Fibroblast of gingiva (primary cell): ENCODE measurements around the gene AHNAK.

Experiments
- DNase-seq: peaks from one replicate; pipeline ENCODE4 v3.0.0-alpha.2; 2011; ENCODE audit warnings: low read depth

AHNAK gene

DNA sequence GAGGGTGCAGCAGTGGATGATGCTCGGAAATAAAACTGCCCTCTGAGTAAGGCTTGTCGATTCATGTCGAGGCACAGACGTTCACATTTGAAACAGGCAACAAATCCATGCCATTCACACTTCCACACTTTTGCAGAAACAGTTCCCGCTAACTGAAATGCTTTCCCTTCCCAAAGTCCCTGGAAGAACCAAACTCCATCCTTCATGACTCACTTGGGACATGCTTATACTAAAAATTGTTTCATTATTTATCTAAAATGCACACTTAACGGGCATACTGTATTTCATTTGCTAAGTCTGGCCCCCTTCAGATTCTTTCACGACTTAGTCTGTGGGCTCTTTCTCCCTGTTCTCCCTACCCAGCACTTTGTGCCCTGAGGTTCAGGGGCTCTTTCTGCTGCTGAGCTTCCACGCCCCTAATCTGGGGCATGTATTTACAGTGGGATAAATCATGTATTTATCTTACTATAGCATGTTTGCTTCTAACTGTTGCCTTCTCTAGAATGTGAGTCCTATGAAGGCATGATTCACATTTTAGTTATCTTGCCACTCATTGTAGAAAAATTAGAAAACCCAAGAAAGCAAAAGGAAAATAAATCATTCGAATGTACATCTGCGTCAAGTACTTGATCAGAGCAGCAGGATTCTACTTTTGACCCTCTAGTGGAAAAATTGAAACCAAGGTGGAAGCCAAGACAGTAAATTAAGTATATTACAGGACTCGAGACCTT is 115.3 kb downstream of the AHNAK start:
- DNase-seq: peak; percentile 65

DNA sequence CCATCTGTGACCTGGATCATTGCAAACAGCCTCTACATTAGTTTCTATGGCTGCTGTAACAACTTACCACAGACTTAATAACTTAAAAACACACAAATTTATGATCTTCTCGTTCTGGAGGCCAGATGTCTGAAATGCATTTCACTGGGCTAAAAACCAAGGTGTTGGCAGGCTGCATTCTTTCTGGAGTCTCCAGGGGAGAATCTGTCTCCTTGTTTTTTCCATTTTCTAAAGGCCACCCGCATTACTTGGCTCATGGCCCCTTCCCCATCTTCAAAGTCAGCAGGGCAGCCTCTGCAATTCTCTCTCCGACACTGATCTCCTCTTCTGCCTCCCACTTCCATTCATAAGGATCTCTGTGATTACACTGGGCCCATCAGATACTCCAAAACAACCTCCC is 116.2 kb downstream of the AHNAK start:
- peak; percentile 65 for DNase-seq

DNA sequence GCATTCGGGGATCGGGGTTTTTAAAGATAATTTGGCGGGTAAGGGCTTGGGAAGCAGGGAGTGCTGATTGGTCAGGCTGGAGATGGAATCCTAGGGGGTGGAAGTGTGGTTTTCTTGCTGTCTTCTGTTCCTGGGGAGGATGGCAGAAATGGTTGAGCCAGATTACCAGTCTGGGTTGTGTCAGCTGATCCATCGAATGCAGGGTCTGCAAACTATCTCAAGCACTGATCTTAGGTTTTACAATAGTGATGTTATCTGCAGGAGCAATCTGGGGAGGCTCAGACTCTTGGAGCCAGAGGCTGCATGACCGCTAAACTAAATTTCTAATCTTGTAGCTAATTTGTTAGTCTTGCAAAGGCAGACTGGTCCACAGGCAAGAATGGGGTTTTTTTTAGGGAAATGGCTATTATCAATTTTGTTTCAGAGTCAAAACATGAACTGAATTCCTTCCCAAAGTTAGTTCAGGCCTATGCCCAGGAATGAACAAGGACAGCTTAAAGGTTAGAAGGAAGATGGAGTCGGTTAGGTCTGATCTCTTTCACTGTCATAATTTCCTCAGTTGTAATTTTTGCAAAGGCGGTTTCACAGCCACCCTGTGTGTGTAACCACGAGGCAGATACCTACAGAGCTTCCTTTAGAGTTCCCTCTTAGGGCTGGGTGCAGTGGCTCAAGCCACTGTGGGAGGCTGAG is 117.6 kb downstream of the AHNAK start:
- no peak for DNase-seq

DNA sequence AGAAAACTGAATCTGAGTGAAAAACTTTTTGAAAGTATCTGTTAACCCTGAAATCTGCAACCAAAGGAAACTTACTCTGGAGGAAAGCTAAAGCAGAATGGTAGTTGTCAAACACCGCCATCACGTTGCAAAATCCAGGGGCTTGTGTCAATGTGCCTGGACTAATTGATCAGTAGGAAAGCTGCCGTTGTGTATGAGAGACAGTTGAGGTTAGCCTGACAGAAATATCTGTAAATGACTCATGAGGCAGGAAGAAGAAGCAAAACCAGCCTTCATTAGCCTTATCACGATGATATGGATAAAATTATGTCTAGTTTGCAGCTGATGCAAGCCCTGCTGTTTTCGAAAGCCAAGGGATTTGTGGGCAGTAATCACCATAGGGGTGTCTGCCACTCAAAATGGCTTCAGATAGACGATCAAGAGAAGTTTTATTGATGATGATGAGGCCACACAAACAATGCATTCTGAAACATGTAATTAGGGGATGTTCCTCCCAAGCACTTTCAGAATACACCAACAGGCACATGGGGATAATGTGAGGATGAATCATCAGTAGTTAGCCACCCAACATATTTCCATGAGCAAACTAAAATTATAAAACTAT is 118.9 kb downstream of the AHNAK start:
- peak; percentile 13 for DNase-seq

DNA sequence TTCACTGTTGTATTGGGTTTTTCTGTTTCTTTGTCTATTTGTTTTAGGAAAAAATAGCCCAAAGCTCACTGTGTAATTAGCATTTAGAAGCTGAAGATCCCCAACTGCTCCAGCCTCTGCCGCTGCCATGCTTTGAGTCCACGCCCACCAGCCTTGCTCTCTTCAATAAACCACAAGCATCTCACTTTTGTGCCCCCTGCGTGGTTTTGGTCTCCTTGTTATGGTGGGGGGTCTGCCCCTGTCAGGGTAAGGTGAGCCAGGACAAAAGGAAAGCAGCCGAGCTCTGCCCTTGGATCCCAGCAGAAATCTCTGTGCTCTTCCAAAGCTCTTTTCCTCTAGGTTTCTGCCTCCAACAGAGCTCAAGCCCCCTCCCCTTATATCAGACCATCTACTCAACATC is 123.6 kb downstream of the AHNAK start:
- DNase-seq: no peak

DNA sequence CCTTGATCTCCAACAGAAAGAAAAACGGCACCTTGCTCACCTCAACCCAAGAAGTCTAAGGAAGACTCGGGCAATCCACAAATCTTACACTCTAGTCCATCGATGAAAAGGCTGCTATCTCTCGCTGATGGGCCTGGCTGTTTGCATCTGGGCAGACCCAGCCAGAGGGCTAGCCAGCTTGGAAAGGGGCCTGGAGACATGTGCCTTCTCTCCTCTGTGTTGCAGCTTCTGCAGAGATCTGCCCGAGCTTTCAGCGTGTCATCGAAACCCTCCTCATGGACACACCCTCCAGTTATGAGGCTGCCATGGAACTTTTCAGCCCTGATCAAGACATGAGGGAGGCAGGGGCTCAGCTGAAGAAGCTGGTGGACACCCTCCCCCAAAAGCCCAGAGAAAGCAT is 124.6 kb downstream of the AHNAK start:
- no peak for DNase-seq

DNA sequence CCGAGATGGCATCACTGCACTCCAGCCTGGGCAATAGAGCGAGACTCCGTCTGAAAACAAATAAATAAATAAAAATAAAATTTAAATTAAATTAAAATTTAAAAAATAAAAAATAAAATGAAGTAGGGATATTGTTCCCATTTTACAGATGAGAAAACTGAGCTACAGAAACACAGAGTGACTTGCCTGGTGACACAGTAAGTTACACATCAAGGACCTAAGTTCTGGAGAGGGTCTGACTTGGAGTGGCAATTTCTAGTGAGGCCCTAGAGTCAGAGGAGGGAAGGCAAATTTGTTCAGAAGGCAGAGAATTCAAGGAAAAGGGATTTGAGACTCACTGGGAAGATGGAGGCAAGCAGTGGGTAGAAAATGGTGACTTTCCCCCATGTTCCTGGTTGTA is 125.7 kb downstream of the AHNAK start:
- no peak for DNase-seq

DNA sequence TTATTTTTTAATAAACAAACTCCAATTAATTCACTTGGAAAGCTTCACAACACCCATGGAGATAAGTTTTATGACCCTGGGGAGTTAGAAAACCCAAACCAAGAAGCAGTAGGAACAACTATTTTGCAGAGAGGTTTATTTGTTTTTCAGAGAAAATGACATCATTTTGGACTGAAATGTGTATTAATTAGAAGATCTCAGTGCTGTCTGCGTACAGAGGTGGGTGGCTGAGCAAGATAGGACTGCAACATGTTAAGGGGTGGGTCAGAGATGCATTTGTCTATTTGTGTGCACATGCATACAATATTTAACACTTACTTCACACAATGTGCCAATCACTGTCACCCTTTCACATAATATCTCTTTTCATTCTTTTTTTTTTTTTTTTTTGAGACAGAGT is 126.7 kb downstream of the AHNAK start:
- no peak for DNase-seq

DNA sequence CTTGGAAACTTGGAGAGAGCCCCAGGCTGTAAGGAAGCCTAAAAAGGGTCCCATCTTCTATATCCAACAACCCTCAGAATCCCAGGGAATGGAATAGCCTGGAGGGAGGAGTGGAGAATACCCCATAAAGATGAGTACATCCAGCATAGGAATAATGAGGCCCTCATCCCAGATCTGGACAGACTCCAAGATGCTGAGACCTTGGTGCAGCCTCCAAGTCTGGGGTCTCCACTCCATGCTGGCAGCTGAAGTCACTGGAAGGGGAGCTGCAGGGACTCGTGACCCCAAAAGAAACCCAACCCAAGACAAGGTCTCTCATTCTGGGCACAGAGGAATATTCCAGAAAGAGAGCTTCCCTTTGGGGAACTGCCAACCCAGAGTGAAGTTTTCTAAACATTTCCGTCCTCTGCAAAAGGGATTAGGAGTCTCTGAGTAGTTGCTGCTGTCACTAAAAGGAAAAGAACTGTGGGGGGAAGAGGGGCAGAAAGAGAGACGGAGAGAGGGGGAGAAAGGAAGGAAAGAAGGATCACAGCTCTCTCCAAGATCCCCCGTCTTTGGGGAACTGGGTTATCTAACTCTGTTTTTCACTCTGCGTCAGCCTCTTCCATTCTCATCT is 127.2 kb downstream of the AHNAK start:
- DNase-seq: no peak

DNA sequence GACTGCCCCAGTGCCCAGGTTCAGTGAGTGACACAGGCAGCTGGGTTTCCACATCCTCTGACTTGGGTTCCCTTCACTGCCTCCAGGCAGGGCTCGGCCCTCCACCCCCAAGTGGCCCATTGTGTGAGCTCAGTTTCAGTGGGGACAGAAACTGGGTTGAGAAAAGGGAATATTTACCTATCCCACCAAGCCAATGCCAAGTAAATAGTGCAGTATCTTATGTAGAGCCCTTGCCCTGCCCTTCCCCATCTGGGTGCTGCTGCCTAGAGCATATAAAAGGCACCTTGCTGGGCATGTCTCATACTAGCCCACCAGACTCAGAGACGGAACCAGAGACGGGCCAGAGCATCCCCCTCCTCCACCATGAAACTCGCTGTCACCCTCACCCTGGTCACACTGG is 127.9 kb downstream of the AHNAK start, which contains the start of gene SCGB1A1:
SCGB1A1 (plus strand) TSS at position 301 of the 400 bp plus-strand sequence; CDS start at position 364, 63 bp downstream.
- DNase-seq: no peak

DNA sequence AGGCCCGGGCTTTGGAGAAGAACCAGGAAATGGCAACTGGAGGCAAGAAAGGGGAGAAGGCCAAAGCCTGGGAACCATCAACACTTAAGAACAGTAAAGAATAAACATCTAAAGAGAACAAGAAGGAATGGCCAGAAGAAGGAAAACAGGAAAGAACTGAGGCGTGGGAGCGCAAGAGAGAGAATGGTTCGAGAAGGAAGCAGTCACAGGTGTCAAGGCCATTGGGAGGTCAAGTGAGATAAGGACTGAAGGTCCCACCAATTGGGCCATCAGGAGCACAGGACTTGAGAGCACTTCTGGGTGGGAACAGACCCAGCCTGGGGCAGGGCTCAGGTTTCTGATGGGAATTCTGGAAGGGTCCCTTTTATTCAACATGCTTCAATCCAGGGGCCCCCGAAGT is 128.5 kb downstream of the AHNAK start:
- no peak for DNase-seq

DNA sequence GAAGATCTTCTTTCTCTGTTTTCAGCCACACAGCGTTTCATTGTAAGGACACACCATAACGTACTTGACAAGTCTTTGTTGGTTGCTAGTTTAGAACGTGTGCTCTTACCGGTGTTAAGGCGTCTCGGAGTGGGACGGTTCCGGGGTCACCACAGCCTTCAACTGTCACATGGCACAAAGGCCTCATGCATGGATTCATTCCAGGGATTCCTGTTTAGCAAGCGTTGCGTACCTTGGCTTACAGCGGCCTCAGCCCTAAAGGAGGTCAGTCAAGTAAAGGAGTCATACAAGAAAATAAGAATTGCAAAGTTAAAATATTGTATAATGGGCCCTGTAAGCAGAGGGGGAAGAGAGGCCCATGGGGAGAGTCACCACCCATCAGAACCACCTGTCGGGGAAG is 130.0 kb downstream of the AHNAK start:
- no peak for DNase-seq

DNA sequence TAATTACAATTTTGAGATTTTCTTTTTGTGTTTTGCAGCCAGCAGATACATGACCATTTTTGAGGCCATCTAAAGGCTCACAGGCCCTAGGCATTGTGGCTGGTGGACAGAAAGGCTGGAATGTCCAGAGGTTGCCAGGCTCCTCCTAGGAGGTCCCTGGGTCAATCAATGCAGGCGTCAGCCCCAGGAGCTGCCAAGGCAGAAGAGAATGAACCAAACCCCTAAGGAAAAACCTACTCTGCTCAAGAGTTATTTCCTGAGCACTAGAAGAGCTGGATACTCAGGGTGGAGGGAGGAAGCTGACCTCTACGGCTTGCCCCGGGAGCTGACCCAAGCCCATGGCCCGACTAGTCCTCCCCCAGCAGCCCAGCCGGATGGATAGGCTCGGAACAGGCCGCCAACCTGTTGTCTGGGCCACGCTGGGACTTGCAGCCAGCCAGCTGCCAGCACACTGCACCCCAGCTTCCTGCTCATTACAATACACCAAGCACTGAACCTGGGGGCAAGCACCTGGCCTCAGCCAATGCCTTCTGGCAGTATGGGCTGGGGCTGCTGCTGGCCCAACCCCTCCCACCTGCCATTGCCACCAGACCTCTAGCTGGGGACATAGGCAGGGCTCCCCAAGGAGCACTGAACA is 133.4 kb downstream of the AHNAK start:
- no peak for DNase-seq

DNA sequence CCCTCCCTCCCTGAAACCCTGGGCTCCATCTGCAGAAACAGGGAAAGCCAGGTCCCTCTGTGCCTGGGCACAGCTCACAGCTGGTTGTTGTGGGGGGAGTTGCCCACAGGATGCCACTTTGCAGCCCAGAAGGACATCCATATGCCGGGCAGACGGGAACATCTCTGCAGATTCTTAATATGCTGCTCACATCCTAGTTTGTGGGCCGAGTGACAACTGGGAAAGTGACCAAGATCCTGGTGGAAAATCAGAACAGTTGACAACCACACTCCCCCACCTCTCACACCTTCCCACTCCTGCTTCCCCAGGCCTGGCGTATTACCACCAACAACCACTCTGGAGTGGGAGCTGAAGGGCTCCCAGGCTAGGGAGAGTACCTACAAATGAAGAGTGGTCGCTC is 135.1 kb downstream of the AHNAK start:
- DNase-seq: no peak

DNA sequence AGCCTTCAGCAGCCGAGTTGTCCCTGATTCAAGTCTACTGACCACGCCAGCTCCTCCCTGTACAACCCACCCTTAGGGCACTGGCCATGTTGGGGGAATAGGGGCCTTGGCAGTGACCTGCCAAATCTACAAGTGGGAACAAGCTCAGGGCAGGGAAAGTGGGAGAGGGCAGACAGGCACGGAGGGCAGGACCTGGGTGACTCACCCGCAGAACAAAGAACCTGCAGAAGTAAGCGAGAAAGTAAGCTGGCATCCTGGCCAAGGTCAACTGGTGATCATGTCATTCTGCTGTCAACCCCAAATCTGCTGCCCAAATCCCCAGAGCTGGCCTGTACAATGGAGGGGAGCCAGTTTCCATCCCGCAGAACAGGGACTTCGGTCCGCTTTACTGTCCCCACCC is 135.6 kb downstream of the AHNAK start:
- DNase-seq: no peak

DNA sequence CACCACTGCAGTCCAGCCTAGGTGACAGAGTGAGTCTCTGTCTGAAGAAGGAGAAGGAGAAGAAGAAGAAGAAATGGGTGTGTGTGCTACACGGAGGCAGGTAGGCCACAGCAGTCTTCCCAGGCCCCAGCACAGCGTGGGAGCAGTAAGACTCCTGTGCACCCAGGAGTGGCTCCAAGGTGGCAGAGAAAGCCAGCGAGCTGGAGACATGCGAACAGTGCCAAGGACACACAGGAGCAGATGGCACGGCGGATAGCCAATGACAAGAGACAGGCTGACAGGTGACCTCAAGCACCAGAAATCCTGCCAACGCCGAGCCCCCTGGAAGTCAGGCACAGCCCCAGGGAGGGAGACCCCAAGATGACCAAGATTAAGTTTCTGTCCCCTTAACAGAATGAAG is 136.8 kb downstream of the AHNAK start:
- no peak for DNase-seq

DNA sequence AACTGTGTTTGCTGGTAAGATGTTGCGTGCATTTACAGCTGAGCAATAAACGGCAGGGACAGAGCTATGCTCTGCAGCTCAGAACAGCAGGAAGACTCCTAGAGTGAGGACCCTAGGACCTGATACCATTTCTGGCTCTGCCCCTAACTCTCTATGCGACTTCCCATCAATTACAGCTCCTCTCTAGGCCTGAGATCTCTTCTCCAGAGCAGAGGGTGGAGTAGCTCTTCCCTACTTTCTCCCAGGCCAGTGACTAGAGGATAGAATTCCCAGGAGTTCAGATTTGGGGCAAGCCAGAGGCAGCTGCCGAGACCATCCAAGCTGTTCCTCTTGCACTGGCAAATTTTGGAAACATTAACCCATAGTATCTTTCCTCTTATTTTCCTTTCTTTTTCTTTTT is 140.6 kb downstream of the AHNAK start:
- DNase-seq: no peak

DNA sequence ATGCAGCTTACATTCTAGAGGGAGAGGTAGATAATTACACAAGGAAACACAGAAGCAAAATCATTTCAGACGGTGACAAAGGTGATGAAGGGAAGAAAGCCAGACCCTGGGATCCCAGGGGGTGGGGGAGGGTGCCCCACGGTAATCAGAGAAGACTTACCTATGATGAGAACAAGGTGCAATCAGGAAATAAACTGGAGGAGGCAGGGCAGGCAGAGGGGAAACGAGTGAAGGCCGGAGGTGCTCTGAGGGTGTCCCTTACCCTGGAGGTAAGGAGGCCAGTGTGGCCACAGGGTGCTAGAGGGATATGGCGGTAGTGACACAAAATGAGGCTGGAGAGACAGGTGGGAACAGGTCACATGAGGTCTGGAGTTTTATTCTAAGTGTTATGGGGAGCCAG is 141.7 kb downstream of the AHNAK start:
- DNase-seq: no peak

DNA sequence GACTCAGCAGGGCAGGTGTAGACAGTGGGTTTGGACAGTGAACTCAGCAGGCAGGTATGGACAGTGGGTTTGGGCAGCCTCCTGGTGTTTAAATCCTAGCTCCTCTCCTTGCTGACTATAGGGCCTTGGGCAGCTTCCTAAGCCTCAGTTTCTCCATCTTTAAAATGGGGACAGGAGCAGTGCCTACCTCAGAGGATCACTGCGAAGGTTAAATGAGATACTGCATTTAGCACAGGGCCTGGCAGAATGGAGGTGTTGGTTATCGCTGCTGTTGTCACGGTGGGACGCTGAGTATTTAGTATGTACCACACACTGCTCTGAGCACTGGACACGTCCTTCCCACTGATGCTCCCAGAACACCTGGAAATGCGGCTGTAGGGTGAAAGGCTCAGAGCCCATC is 142.2 kb downstream of the AHNAK start:
- DNase-seq: no peak

DNA sequence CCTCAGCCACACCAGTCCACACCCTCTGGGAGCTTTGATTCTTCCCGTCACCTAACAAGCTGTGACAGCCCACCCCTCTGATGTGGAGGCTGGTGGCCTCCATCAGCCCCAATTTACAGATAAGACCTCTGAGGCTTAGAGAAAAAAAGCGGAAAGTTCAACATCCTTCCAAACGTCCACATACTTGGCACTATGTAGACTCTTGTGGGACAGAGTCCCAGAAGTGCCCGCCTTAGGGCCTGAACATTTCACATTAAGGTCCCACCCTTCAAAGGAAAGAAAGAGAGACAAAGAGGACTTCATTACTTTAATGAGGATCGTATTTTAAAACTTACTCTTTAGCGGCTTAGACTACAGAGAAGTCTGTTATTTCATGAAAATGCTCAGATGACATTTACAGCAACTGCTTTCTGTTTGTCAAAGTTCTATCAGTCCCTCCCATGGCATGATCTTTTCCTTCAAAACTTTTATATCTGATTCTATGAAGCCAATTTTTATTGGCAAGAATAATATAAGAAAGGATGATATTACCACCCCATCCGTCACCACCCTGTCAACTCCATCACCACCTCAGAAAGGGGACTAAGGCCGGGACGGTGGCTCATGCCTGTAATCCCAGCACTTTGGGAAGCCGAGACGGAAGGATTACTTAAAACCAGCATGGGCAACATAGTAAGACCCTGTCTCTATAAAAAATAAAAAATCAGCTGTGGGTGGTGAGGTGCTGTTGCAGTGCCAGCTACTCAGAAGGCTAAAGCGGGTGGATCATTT is 143.5 kb downstream of the AHNAK start:
- no peak for DNase-seq

DNA sequence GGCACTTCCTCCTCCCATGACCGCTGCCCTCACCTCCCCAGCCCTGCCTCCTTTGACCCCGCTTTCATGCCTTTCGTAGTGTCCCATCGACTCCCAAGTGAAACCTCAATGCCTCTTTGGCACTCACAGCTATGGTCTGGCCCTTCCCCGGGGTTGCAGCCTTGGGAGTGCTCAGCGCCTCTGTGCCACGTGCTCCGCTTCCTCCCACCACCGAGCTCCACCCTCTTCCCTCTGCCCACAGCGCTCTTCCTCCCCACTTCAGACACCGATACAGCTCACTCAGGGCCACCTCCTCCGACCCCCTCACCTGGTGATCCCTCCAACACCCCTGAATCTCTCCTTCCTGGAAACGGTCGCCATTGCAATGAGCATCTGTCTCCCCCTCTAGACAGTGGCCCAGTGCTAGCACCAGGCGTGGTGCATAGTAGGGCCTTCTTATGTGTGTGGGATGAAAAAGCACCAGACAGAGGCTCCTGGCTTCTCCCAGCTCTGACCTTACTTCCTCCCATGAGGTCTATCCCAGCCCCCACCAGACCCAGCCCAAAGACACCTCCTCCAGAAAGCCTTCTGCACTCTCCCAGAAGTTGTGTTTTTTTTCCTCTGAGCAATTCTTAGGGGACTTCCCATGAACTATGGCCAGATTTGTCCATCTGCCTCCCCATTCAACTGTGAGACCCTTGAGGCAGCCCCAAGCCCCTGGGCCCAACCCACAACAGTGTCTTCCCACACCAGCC is 144.2 kb downstream of the AHNAK start:
- DNase-seq: peak; percentile 25
